ENCODE measurements around the gene CAPZB.

GRCh38 chr1:19315378-19316198 is 169.8 kb downstream of the CAPZB start:
- no peak for TF ChIP-seq CTCF (conservative IDR thresholded peaks at IDR 0.05)
- no peak for TF ChIP-seq ZFX (IDR thresholded peaks at IDR 0.05)
